SK-N-SH (cell line): Measurements from ENCODE around the gene IGF1R. TPM values are rescaled to one million over a fixed set of nuclear protein-coding genes. Genes with fewer than 3 reads are reported as not detected.

Source experiments
- CTCF ChIA-PET: fragments of 300-600, 350-600 bp; formaldehyde crosslinking; extraction: SDS; loops from one replicate; lab custom pipeline; 2021; lab: Yijun Ruan, JAX
- POLR2A ChIA-PET: fragments of 350-600 bp; sonication (Branson Sonifier 250); formaldehyde crosslinking; extraction: SDS; loops from one replicate; lab custom pipeline; 2020; ENCODE audit warnings: antibody characterized with exemption, inconsistent platforms; lab: Yijun Ruan, JAX
- DNase-seq: peaks from one replicate; pipeline ENCODE4 v3.0.0; 2012
- H2AFZ ChIP-seq: fragments of 200-600 bp; sonication (generic); 2 replicates; pipeline ENCODE4 v1.8.1; 2016; ENCODE audit warnings: antibody characterized with exemption, mild to moderate bottlenecking, low read depth
- H3F3A ChIP-seq: fragments of 200-600 bp; sonication (generic); replicated peaks from 2 replicates; pipeline ENCODE3; 2016; ENCODE audit warnings: antibody characterized with exemption, mild to moderate bottlenecking; ENCODE audit not compliant: insufficient read depth
- H3K27ac ChIP-seq, 2 experiments: fragments of 200-500 bp in 1 of 2; fragments of 200-600 bp in 1 of 2; sonication (Bioruptor generic) in 1 of 2; sonication (generic), shearing (Covaris generic) in 1 of 2; 2 replicates each; pipeline versions ENCODE4 v1.5.1 to v1.6.1; 2014 to 2016; ENCODE audit warnings: low read depth in 2 of 2, inconsistent platforms in 1 of 2, low read length in 1 of 2, mild to moderate bottlenecking in 1 of 2, mixed read lengths in 1 of 2
- H3K27me3 ChIP-seq: fragments of 200-600 bp; sonication (generic), shearing (Covaris generic); 2 replicates; pipeline ENCODE4 v1.6.1; 2016; ENCODE audit warnings: mixed run types; ENCODE audit not compliant: insufficient read depth
- H3K36me3 ChIP-seq, 2 experiments: fragments of 200-500 bp in 1 of 2; fragments of 200-600 bp in 1 of 2; sonication (Bioruptor generic) in 1 of 2; sonication (generic) in 1 of 2; replicated peaks in 1 of 2; 2 replicates each; pipeline versions ENCODE3 to v1.5.1; 2014 to 2016; ENCODE audit warnings: low read length in 1 of 2, mild to moderate bottlenecking in 1 of 2; ENCODE audit not compliant: insufficient read depth in 2 of 2, control insufficient read depth in 1 of 2
- H3K4me1 ChIP-seq, 2 experiments: fragments of 200-500 bp in 1 of 2; fragments of 200-600 bp in 1 of 2; sonication (Bioruptor generic) in 1 of 2; sonication (generic), shearing (Covaris generic) in 1 of 2; 2 replicates each; pipeline versions ENCODE4 v1.5.1 to v1.6.1; 2014 to 2016; ENCODE audit warnings: low read depth in 1 of 2, low read length in 1 of 2, mixed run types in 1 of 2; ENCODE audit not compliant: insufficient read depth in 2 of 2, control insufficient read depth in 1 of 2
- H3K4me2 ChIP-seq: fragments of 200-600 bp; sonication (generic), shearing (Covaris generic); 2 replicates; pipeline ENCODE4 v1.6.1; 2017; ENCODE audit warnings: mixed run types
- H3K4me3 ChIP-seq, 2 experiments: fragments of 200-500 bp in 1 of 2; fragments of 200-600 bp in 1 of 2; sonication (Bioruptor generic) in 1 of 2; sonication (generic), shearing (Covaris generic) in 1 of 2; 2 replicates each; pipeline versions ENCODE4 v1.5.1 to v1.8.1; 2014 to 2016; ENCODE audit warnings: low read depth in 2 of 2, inconsistent platforms in 1 of 2, low read length in 1 of 2, mild to moderate bottlenecking in 1 of 2, mixed read lengths in 1 of 2, moderate library complexity in 1 of 2
- H3K79me2 ChIP-seq: fragments of 200-600 bp; sonication (generic); 2 replicates; pipeline ENCODE4 v1.8.1; 2017; ENCODE audit warnings: mild to moderate bottlenecking; ENCODE audit not compliant: insufficient read depth
- H3K9ac ChIP-seq: fragments of 200-600 bp; sonication (generic); 2 replicates; pipeline ENCODE4 v1.6.1; 2017; ENCODE audit warnings: mixed run types
- H3K9me2 ChIP-seq: fragments of 200-600 bp; sonication (generic); 2 replicates; pipeline ENCODE4 v1.6.1; 2017; ENCODE audit warnings: mixed run types
- H3K9me3 ChIP-seq: fragments of 200-600 bp; sonication (generic); 2 replicates; pipeline ENCODE4 v1.6.1; 2017; ENCODE audit warnings: mixed run types, mild to moderate bottlenecking, moderate library complexity
- H4K20me1 ChIP-seq: fragments of 200-600 bp; sonication (generic); 2 replicates; pipeline ENCODE4 v1.6.1; 2017; ENCODE audit warnings: mild to moderate bottlenecking, mixed run types; ENCODE audit not compliant: insufficient read depth
- CTCF ChIP-seq: fragments of 200-600 bp; sonication (generic); IDR thresholded peaks from 2 replicates; pipeline ENCODE4 v1.6.1; 2017; ENCODE audit warnings: antibody characterized with exemption, mild to moderate bottlenecking, moderate library complexity
- EP300 ChIP-seq, 2 experiments: IDR thresholded peaks; 2 replicates each; pipeline versions ENCODE4 v1.4.0 to v1.6.1; 2012; ENCODE audit warnings: borderline replicate concordance in 1 of 2, low read depth in 1 of 2, low read length in 1 of 2
- FOSL2 ChIP-seq: IDR thresholded peaks from 2 replicates; pipeline ENCODE4 v1.4.0; 2012; ENCODE audit warnings: low read depth, mild to moderate bottlenecking, moderate library complexity, borderline replicate concordance
- FOXJ3 ChIP-seq: sonication (generic); formaldehyde crosslinking; IDR thresholded peaks from 2 replicates; pipeline ENCODE4 v1.5.1; 2020; ENCODE audit warnings: mild to moderate bottlenecking, missing genetic modification reagents
- GABPA ChIP-seq: IDR thresholded peaks from 2 replicates; pipeline ENCODE4 v1.4.0; 2012; ENCODE audit warnings: low read depth, mild to moderate bottlenecking
- GATA2 ChIP-seq: sonication (generic); formaldehyde crosslinking; IDR thresholded peaks from 2 replicates; pipeline ENCODE4 v1.5.0; 2020; ENCODE audit warnings: mild to moderate bottlenecking, missing genetic modification reagents
- MAX ChIP-seq: IDR thresholded peaks from 2 replicates; pipeline ENCODE4 v1.4.0; 2012; ENCODE audit warnings: low read depth
- MEF2A ChIP-seq: IDR thresholded peaks from 2 replicates; pipeline ENCODE4 v1.4.0; 2012; ENCODE audit warnings: low read depth, borderline replicate concordance
- MXI1 ChIP-seq: IDR thresholded peaks from 2 replicates; pipeline ENCODE4 v1.6.1; 2012; ENCODE audit warnings: mild to moderate bottlenecking, low read depth, low read length, improper control_type of control experiment
- NFIC ChIP-seq: IDR thresholded peaks from 2 replicates; pipeline ENCODE4 v1.4.0; 2012; ENCODE audit warnings: borderline replicate concordance
- POLR2AphosphoS5 ChIP-seq: IDR thresholded peaks from 2 replicates; pipeline ENCODE4 v1.6.1; 2012; ENCODE audit warnings: low read depth, low read length
- REST ChIP-seq: IDR thresholded peaks from 2 replicates; pipeline ENCODE4 v1.6.1; 2012; ENCODE audit warnings: mild to moderate bottlenecking, low read depth, low read length, moderate library complexity
- RFX5 ChIP-seq: IDR thresholded peaks from 2 replicates; pipeline ENCODE4 v1.6.1; 2012; ENCODE audit warnings: mild to moderate bottlenecking, improper control_type of control experiment, low read length
- SMC3 ChIP-seq: IDR thresholded peaks from 2 replicates; pipeline ENCODE4 v1.6.1; 2012; ENCODE audit warnings: low read depth, low read length, improper control_type of control experiment
- TAF1 ChIP-seq: IDR thresholded peaks from 2 replicates; pipeline ENCODE4 v1.6.1; 2012; ENCODE audit warnings: low read depth, mild to moderate bottlenecking, low read length, moderate library complexity, borderline replicate concordance
- TCF12 ChIP-seq: IDR thresholded peaks from 2 replicates; pipeline ENCODE4 v1.4.0; 2012
- WGBS: methylation state at CpG from one replicate; pipeline ENCODE4 v1.1.6; 2017; ENCODE audit warnings: low lambda C conversion rate; 5-methylcytosine and 5-hydroxymethylcytosine counted together
- polyA plus RNA-seq, 3 experiments: library from polyadenylated mRNA; depleted of rRNA; stranded (reverse); fragments of >200 nt; gene quantifications; 2 replicates each; pipeline ENCODE4 v1.2.3, GENCODE V29; 2012
- TF ChIP-seq, protein P1 (sequence below): IDR thresholded peaks from 2 replicates; pipeline ENCODE4 v1.4.0; 2012; ENCODE audit warnings: low read depth, borderline replicate concordance
- TF ChIP-seq, protein P2 (sequence below): IDR thresholded peaks from 2 replicates; pipeline ENCODE4; 2012

Gene IGF1R
- polyA plus RNA-seq, 1 of the 3 experiments (the other 2 are of a cell fraction): 9.5 TPM

DNA sequence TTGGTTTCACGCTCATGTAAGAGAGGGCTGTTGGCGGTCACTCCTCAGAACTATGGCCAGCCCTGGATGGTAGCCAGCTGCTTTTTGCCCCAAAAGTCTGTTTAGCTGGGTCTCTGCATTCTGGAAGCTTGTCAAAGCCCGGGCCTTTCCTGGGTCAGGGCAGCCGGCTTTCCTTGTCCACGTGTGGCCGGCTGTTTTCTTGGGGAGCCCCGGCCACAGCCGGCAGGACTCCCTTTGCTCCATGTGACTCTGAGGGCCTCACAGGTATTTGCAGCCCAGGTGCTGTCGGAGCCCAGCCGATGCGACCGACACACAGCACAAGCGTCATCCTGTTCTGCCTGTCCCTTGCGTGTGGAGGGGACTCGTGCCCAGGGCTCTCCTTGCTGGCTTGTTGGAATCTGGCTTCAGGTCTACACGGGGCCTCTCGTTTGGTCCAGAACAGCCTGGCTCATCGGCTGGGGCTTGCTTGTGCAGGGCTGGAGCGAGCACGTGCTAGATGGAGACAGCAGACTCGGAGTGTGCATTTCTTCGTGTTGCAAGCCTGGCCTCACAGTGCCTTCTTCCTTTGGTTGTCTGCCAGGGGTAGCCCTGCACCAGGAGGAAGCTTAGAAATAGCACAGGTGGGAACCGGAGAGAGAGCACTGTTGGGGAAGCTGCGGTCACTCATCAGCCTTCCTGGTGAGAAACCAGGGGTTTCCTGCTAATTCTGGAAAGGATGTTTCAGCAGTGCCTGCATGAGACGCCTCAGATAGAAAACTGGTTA lies 307.8 kb downstream of the IGF1R start:
- Histone ChIP-seq H4K20me1 (no peaks in the 10 kb centered on the region), H3K79me2 (no peaks in the 10 kb centered on the region), H3K4me2 (no peak overlapping the region), H3K27me3 (no peaks in the 10 kb centered on the region), H3K4me3 (no peak overlapping the region), H3K27ac (no peak overlapping the region), H2AFZ (no peak overlapping the region), H3K4me1 (peaks cover 0 to 15% of the 10 kb centered on the region in 2 experiments; a peak in 1 of 4 replicates), H3K9ac (no peak overlapping the region), H3K9me3 (no peaks in the 10 kb centered on the region), H3F3A (no peaks in the 10 kb centered on the region), H3K36me3 (peaks cover 9 to 33% of the 10 kb centered on the region in 2 experiments), H3K9me2 (no peaks in the 10 kb centered on the region)
- ChIA-PET POLR2A (no interaction called here), CTCF (no interaction called here)
- 91% methylated on average over 14 of the region's 25 CpGs for WGBS
- TF ChIP-seq RFX5 (no peak), POLR2AphosphoS5 (no peak), REST (no peak), TAF1 (no peak), TCF12 (no peak), NFIC (no peak), FOXJ3 (CRISPR knock-in tag) (no peak)
- no peak for DNase-seq

DNA sequence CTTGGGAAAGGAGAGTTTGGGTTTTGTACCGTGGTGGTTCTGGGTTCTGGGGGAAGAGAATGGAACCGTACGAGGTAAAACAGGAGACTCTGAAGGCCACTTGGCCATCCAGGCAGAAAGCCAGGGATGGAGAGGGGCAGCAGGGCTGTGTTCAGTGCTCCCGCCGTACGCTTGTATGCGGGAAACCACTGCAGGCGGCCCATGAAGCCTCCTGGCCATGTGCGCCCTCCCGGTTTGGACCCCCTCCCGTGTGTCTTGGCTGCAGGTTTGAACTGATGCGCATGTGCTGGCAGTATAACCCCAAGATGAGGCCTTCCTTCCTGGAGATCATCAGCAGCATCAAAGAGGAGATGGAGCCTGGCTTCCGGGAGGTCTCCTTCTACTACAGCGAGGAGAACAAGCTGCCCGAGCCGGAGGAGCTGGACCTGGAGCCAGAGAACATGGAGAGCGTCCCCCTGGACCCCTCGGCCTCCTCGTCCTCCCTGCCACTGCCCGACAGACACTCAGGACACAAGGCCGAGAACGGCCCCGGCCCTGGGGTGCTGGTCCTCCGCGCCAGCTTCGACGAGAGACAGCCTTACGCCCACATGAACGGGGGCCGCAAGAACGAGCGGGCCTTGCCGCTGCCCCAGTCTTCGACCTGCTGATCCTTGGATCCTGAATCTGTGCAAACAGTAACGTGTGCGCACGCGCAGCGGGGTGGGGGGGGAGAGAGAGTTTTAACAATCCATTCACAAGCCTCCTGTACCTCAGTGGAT lies 308.6 kb downstream of the IGF1R start:
- CTCF ChIA-PET: no interaction called here
- Histone ChIP-seq H3K4me1 (peaks cover 0 to 15% of the 10 kb centered on the region in 2 experiments; a peak in 1 of 4 replicates), H3K9me3 (no peaks in the 10 kb centered on the region), H3F3A (no peaks in the 10 kb centered on the region), H2AFZ (no peak overlapping the region), H3K79me2 (no peaks in the 10 kb centered on the region), H3K36me3 (peaks cover 18 to 34% of the 10 kb centered on the region in 2 experiments), H3K9me2 (no peaks in the 10 kb centered on the region), H3K4me3 (no peak overlapping the region), H3K9ac (no peak overlapping the region), H3K27ac (no peak overlapping the region), H4K20me1 (no peaks in the 10 kb centered on the region), H3K4me2 (no peak overlapping the region), H3K27me3 (no peaks in the 10 kb centered on the region)
- POLR2A ChIA-PET: no interaction called here
- no peak for DNase-seq
- WGBS: 97% methylated on average over 26 of the region's 39 CpGs
- TF ChIP-seq, protein P1, sequence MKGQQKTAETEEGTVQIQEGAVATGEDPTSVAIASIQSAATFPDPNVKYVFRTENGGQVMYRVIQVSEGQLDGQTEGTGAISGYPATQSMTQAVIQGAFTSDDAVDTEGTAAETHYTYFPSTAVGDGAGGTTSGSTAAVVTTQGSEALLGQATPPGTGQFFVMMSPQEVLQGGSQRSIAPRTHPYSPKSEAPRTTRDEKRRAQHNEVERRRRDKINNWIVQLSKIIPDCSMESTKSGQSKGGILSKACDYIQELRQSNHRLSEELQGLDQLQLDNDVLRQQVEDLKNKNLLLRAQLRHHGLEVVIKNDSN: no peak
- TF ChIP-seq GABPA (no peak), TCF12 (no peak), SMC3 (no peak), CTCF (no peak), FOSL2 (no peak), MAX (no peak), MXI1 (no peak), POLR2AphosphoS5 (no peak), FOXJ3 (CRISPR knock-in tag) (no peak), NFIC (no peak), GATA2 (no peak), MEF2A (no peak), EP300 (IDR thresholded peaks at IDR 0.05; ENCODE audit: borderline replicate concordance in 1 of 2, low read depth in 1 of 2, low read length in 1 of 2) (no peak), RFX5 (no peak)
- TF ChIP-seq, protein P2, sequence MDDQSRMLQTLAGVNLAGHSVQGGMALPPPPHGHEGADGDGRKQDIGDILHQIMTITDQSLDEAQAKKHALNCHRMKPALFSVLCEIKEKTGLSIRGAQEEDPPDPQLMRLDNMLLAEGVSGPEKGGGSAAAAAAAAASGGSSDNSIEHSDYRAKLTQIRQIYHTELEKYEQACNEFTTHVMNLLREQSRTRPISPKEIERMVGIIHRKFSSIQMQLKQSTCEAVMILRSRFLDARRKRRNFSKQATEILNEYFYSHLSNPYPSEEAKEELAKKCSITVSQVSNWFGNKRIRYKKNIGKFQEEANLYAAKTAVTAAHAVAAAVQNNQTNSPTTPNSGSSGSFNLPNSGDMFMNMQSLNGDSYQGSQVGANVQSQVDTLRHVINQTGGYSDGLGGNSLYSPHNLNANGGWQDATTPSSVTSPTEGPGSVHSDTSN: no peak
